ENCODE data around the gene MEF2D. TPM values are rescaled to one million over a fixed set of nuclear protein-coding genes. Genes with fewer than 3 reads are reported as not detected.

The MEF2D gene
- total RNA-seq, 1 experiment from 2014 or later: 54.1 TPM

- Mint-ChIP-seq H3K27me3 (ENCODE audit: unreplicated experiment) (no peaks in the 10 kb centered on the region), H3K9me3 (ENCODE audit: low read depth, unreplicated experiment) (no peaks in the 10 kb centered on the region), H3K36me3 (ENCODE audit: insufficient read depth, unreplicated experiment) (peaks cover 30% of the 10 kb centered on the region), H3K27ac (ENCODE audit: unreplicated experiment) (no peak overlapping the region), H3K4me3 (ENCODE audit: low read depth, unreplicated experiment) (no peak overlapping the region), H3K4me1 (ENCODE audit: low read depth, unreplicated experiment) (peaks cover 54% of the 10 kb centered on the region)
- DNase-seq: no peak
- intact Hi-C loops (cut with micrococcal nuclease; ENCODE audit: unreplicated experiment): no loop called here
- no TSS peak for BruUV-seq (replicated peaks)
- no peak for TF ChIP-seq CTCF (IDR thresholded peaks at IDR 0.05; ENCODE audit: unreplicated experiment)
- CTCF ChIA-PET: interaction anchor here (0.7 kb wide), 1 partner anchor 35 kb away, joined by 3 read pairs; no protein-coding TSS in a partner anchor
Measured at GRCh38 chr1:156492013-156492590, 8.5 kb downstream of the MEF2D start.

GRCh38 chr1:156491151-156491949, 9.2 kb downstream of the MEF2D start:
- Mint-ChIP-seq H3K4me1 (ENCODE audit: low read depth, unreplicated experiment) (peaks cover 47% of the 10 kb centered on the region), H3K27me3 (ENCODE audit: unreplicated experiment) (no peaks in the 10 kb centered on the region), H3K27ac (ENCODE audit: unreplicated experiment) (no peak overlapping the region), H3K36me3 (ENCODE audit: insufficient read depth, unreplicated experiment) (peaks cover 24% of the 10 kb centered on the region), H3K9me3 (ENCODE audit: low read depth, unreplicated experiment) (peaks cover 2% of the 10 kb centered on the region), H3K4me3 (ENCODE audit: low read depth, unreplicated experiment) (no peak overlapping the region)
- CTCF ChIA-PET: interaction anchor here (0.7 to 1.6 kb wide), 2 partner anchors 11 to 34 kb away, joined by 3 read pairs; no protein-coding TSS in a partner anchor
- intact Hi-C loops (cut with micrococcal nuclease; ENCODE audit: unreplicated experiment): no loop called here
- DNase-seq: no peak
- TF ChIP-seq CTCF (IDR thresholded peaks at IDR 0.05; ENCODE audit: unreplicated experiment): no peak
- no TSS peak for BruUV-seq (replicated peaks)

GRCh38 chr1:156490401-156491032, 10.1 kb downstream of the MEF2D start:
- Mint-ChIP-seq H3K4me1 (ENCODE audit: low read depth, unreplicated experiment) (peaks cover 38% of the 10 kb centered on the region), H3K27me3 (ENCODE audit: unreplicated experiment) (no peaks in the 10 kb centered on the region), H3K4me3 (ENCODE audit: low read depth, unreplicated experiment) (no peak overlapping the region), H3K36me3 (ENCODE audit: insufficient read depth, unreplicated experiment) (peaks cover 22% of the 10 kb centered on the region), H3K9me3 (ENCODE audit: low read depth, unreplicated experiment) (peaks cover 2% of the 10 kb centered on the region), H3K27ac (ENCODE audit: unreplicated experiment) (no peak overlapping the region)
- no peak for DNase-seq
- TF ChIP-seq CTCF (IDR thresholded peaks at IDR 0.05; ENCODE audit: unreplicated experiment): no peak
- no TSS peak for BruUV-seq (replicated peaks)
- CTCF ChIA-PET: interaction anchor here (1.5 to 1.6 kb wide), 2 partner anchors 10 to 13 kb away, joined by 3 to 4 read pairs; no protein-coding TSS in a partner anchor
- intact Hi-C loops (cut with micrococcal nuclease; ENCODE audit: unreplicated experiment): no loop called here

- CTCF ChIA-PET: interaction anchor here (0.5 to 1.6 kb wide), 3 partner anchors 9 to 13 kb away, joined by 3 to 4 read pairs (median 4); no protein-coding TSS in a partner anchor
- no peak for DNase-seq
- peaks cover 2% of the 10 kb centered on the region for H3K9me3 Mint-ChIP-seq (ENCODE audit: low read depth, unreplicated experiment)
- no peak for TF ChIP-seq CTCF (IDR thresholded peaks at IDR 0.05; ENCODE audit: unreplicated experiment)
- no TSS peak for BruUV-seq (replicated peaks)
- H3K27me3 Mint-ChIP-seq (ENCODE audit: unreplicated experiment): no peaks in the 10 kb centered on the region
- H3K27ac Mint-ChIP-seq (ENCODE audit: unreplicated experiment): no peak overlapping the region
- peaks cover 33% of the 10 kb centered on the region for H3K4me1 Mint-ChIP-seq (ENCODE audit: low read depth, unreplicated experiment)
- no peak overlapping the region for H3K4me3 Mint-ChIP-seq (ENCODE audit: low read depth, unreplicated experiment)
- intact Hi-C loops (cut with micrococcal nuclease; ENCODE audit: unreplicated experiment): no loop called here
- H3K36me3 Mint-ChIP-seq (ENCODE audit: insufficient read depth, unreplicated experiment): peaks cover 16% of the 10 kb centered on the region
Measured at GRCh38 chr1:156489935-156490293, 10.7 kb downstream of the MEF2D start.
